ENCODE data around the gene SAMD4A. TPM values are rescaled to one million over a fixed set of nuclear protein-coding genes. Genes with fewer than 3 reads are reported as not detected.

The SAMD4A gene
- total and polyA plus RNA-seq, 11 donors = 45.0 to 247 (median 138) TPM

DNA sequence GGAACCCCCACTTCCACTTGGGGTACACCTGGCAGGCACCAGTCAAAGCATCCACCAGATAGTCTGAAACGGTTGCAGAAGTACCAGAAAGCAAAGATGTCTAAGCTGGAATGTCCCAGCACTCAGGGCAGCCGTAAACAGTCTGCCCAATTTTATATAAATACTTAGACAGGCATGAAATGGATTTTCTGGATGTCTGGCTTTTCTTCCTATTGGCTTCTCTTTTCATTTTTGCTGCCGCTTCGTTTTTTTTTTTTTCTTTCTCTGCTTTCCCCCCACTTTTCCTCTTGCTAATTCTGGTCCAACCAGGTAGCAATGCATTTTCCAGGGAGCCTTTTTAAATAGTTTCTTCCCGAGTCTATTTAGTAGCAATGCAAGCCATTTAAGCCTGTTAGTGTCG, 168.0 kb downstream of the SAMD4A start:
- peaks cover 0 to 61% (median 25%) of the 10 kb centered on the region in 12 donors for H3K4me1 ChIP-seq
- TF ChIP-seq CTCF (IDR thresholded peaks at IDR 0.05) = no peak
- TF ChIP-seq POLR2A (IDR thresholded peaks at IDR 0.05) = no peak

DNA sequence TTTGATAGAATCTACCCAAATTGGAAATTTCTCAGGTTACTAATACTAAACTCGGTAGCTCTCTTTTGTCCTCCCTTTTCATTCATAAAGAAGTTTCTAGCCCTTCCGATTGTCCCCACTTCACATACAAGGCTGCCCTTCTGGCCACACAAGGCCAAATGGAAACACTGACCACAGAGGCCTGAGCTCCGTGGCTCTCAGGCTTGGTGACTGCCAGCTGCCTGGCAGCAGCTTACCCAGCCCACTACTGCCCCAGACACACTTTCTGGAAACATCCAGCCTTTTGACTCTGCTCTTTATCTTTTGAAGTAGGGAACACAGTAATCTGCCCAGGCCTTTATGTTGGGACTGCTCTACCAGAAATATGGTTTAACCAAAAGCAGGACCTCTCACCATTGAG, 168.5 kb downstream of the SAMD4A start:
- H3K27ac ChIP-seq = peak overlapping the region in 8 of 12 donors; percentile 6 to 59 (median 39)
- peaks cover 0 to 13% (median 0%) of the 10 kb centered on the region in 9 donors for H3K36me3 ChIP-seq
- DNase-seq = peak in 1 of 5 donors; percentile 38
- WGBS, 4 donors = 50 to 73% (median 69%) methylated on average over 3 of the region's 3 CpGs
- no peak for TF ChIP-seq CTCF (IDR thresholded peaks at IDR 0.05)
- TF ChIP-seq POLR2A (IDR thresholded peaks at IDR 0.05) = no peak
- intact Hi-C loops (cut with DNase I) = loop anchor here in 1 of 10 donors (5.0 kb wide), 1 partner anchor 37 kb away; no protein-coding TSS in a partner anchor
- H3K27me3 ChIP-seq = no peaks in the 10 kb centered on the region
- peaks cover 0 to 56% (median 20%) of the 10 kb centered on the region in 12 donors for H3K4me1 ChIP-seq
- H3K4me3 ChIP-seq = no peak overlapping the region
- H3K9me3 ChIP-seq = no peaks in the 10 kb centered on the region
- peak; percentile 23 to 64 (median 52) for ATAC-seq

More for the DNA sequence above, 168.0 kb downstream of the SAMD4A start:
- H3K4me3 ChIP-seq = no peak overlapping the region
- peak overlapping the region in 8 of 12 donors; percentile 6 to 59 (median 39) for H3K27ac ChIP-seq
- H3K9me3 ChIP-seq = no peaks in the 10 kb centered on the region
- DNase-seq = no peak
- 73 to 83% (median 82%) methylated on average over 6 of the region's 6 CpGs for WGBS, 4 donors
- H3K36me3 ChIP-seq = peaks cover 0 to 13% (median 0%) of the 10 kb centered on the region in 9 donors
- intact Hi-C loops (cut with DNase I) = loop anchor here in 3 of 10 donors (5.0 kb wide), 2 partner anchors 32 to 37 kb away; no protein-coding TSS in a partner anchor
- H3K27me3 ChIP-seq = no peaks in the 10 kb centered on the region
- no peak for ATAC-seq

DNA sequence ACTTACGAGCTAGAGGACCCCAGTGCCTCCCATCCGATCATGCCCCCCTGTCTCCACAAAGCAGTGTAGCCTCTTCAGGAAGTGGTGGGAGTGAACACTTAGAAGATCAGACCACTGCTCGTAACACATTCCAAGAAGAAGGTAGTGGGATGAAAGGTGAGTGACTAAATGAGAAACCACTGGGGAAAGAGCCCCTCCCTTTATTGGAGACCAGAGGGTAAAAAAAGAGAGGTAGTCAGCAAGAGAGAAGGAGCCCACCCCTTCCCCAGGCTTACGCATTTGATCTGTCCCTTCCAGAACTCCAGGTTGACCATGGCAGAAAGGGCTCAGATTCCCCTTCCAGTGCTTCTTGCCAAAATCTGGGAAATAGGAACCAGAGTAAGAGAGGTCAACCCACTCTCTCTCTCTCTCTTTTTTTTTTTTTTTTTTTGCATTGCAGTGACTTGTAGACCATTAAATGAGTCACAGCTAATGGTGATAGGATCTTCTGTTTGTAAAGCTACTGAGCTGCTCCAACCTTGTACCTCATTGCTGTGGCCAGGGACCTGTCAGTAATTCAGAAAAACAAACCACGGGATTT, 170.3 kb downstream of the SAMD4A start:
- intact Hi-C loops (cut with DNase I) = loop anchor here in 1 of 10 donors (5.0 kb wide), 1 partner anchor 35 kb away; no protein-coding TSS in a partner anchor
- Histone ChIP-seq H3K27me3 (no peaks in the 10 kb centered on the region), H3K36me3 (peaks cover 0 to 26% (median 0%) of the 10 kb centered on the region in 9 donors), H3K4me1 (peaks cover 0 to 55% (median 15%) of the 10 kb centered on the region in 12 donors), H3K9me3 (no peaks in the 10 kb centered on the region), H3K4me3 (no peak overlapping the region), H3K27ac (peak overlapping the region in 5 of 12 donors; percentile 2 to 55 (median 34))
- no peak for ATAC-seq
- no peak for DNase-seq
- 82 to 89% (median 85%) methylated on average over 5 of the region's 5 CpGs for WGBS, 4 donors
- TF ChIP-seq POLR2A (IDR thresholded peaks at IDR 0.05) (no peak), CTCF (IDR thresholded peaks at IDR 0.05) (no peak)

DNA sequence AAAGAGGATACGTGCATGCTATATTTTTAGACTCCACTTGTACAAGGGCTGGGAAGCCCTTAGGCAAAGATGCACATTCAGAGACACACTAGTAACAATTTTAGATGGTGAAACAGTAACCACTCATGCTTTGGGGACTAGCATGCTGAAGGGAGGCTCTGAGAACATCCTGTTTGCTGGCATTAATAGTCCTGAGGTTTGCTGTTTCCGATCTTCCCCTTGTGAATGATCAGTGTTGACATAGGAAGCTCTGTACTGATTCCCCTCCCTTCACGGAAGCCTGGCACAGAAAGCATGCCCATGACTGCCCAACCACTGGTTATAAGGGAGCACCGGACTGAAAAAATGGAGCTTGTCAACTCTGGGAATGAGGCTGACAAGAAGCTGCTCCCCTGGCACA, 171.1 kb downstream of the SAMD4A start:
- peak in 1 of 5 donors; percentile 40 for DNase-seq
- intact Hi-C loops (cut with DNase I) = loop anchor here in 1 of 10 donors (5.0 kb wide), 1 partner anchor 34 kb away; no protein-coding TSS in a partner anchor
- 34 to 54% (median 47%) methylated on average over 4 of the region's 4 CpGs for WGBS, 4 donors

More for the DNA sequence above, 171.1 kb downstream of the SAMD4A start:
- TF ChIP-seq CTCF (IDR thresholded peaks at IDR 0.05) = no peak
- peak; percentile 34 to 71 (median 55) for ATAC-seq
- H3K4me1 ChIP-seq = peaks cover 0 to 57% (median 15%) of the 10 kb centered on the region in 12 donors
- H3K4me3 ChIP-seq = no peak overlapping the region
- peaks cover 0 to 26% (median 0%) of the 10 kb centered on the region in 9 donors for H3K36me3 ChIP-seq
- no peaks in the 10 kb centered on the region for H3K9me3 ChIP-seq
- no peaks in the 10 kb centered on the region for H3K27me3 ChIP-seq
- H3K27ac ChIP-seq = peak overlapping the region in 7 of 12 donors; percentile 2 to 55 (median 34)
